ENCODE results near the gene SEZ6L2. TPM values are rescaled to one million over a fixed set of nuclear protein-coding genes. Genes with fewer than 3 reads are reported as not detected.

The SEZ6L2 gene
- total RNA-seq: 6.3 and 10.3 TPM in 2 replicates

GRCh38 chr16:29899516-29900101 is at the start of gene SEZ6L2:
TSS of gene SEZ6L2 (minus strand) at chr16:29899550. CDS start at chr16:29899019, 531 bp downstream.

GRCh38 chr16:29925781-29926710 is 26.7 kb upstream of the SEZ6L2 start, which contains the start of gene KCTD13:
TSS of gene KCTD13 (minus strand) at chr16:29926226. CDS start at chr16:29926033, 193 bp downstream.

GRCh38 chr16:29900102-29900887 is 945 bp upstream of the SEZ6L2 start, which contains the start of gene ASPHD1:
TSS of gene ASPHD1 (plus strand) at chr16:29900488. CDS start at chr16:29900972, 484 bp downstream.

GRCh38 chr16:29862884-29863668 is 36.3 kb downstream of the SEZ6L2 start, which contains the start of gene CDIPT:
TSS of gene CDIPT (minus strand) at chr16:29863226. CDS start at chr16:29862857, 369 bp downstream.

Other genes starting within 250 kb of the SEZ6L2 start
- gene SPN, start 236.3 kb downstream of the SEZ6L2 start, total RNA-seq: not detected in 2 replicates
- 2.9 and 3.8 TPM in 2 replicates for gene QPRT, start 220.4 kb downstream of the SEZ6L2 start, total RNA-seq
- gene C16orf54, start 153.6 kb downstream of the SEZ6L2 start, total RNA-seq: not detected in 2 replicates
- gene ZG16, start 121.3 kb downstream of the SEZ6L2 start, total RNA-seq: not detected in 2 replicates
- 21.1 and 45.7 TPM in 2 replicates for gene KIF22, start 108.8 kb downstream of the SEZ6L2 start, total RNA-seq
- gene MAZ, start 93.0 kb downstream of the SEZ6L2 start, total RNA-seq: 141 and 150 TPM in 2 replicates
- 0.26 and 0.56 TPM in 2 replicates for gene PRRT2, start 87.4 kb downstream of the SEZ6L2 start, total RNA-seq
- 15.4 and 21.0 TPM in 2 replicates for gene PAGR1, start 83.4 kb downstream of the SEZ6L2 start, total RNA-seq
- 440 and 506 TPM in 2 replicates for gene MVP, start 79.1 kb downstream of the SEZ6L2 start, total RNA-seq
- 78.7 and 87.2 TPM in 2 replicates for gene CDIPT, start 36.3 kb downstream of the SEZ6L2 start, total RNA-seq
- gene ASPHD1, start 938 bp upstream of the SEZ6L2 start, total RNA-seq: 5.5 and 7.8 TPM in 2 replicates
- 4.2 and 4.8 TPM in 2 replicates for gene KCTD13, start 26.7 kb upstream of the SEZ6L2 start, total RNA-seq
- gene TMEM219, start 62.5 kb upstream of the SEZ6L2 start, total RNA-seq: 80.6 and 84.0 TPM in 2 replicates
- 49.4 and 60.4 TPM in 2 replicates for gene TAOK2, start 74.3 kb upstream of the SEZ6L2 start, total RNA-seq
- 10.3 and 11.8 TPM in 2 replicates for gene HIRIP3, start 96.1 kb upstream of the SEZ6L2 start, total RNA-seq
- gene INO80E, start 96.7 kb upstream of the SEZ6L2 start, total RNA-seq: 16.6 and 20.0 TPM in 2 replicates
- gene DOC2A, start 111.5 kb upstream of the SEZ6L2 start, total RNA-seq: 0.26 and 0.31 TPM in 2 replicates
- not detected in 2 replicates for gene C16orf92, start 123.6 kb upstream of the SEZ6L2 start, total RNA-seq
- 0.19 and 0.40 TPM in 2 replicates for gene TLCD3B, start 131.7 kb upstream of the SEZ6L2 start, total RNA-seq
- 439 and 543 TPM in 2 replicates for gene ALDOA, start 166.2 kb upstream of the SEZ6L2 start, total RNA-seq
- 167 and 192 TPM in 2 replicates for gene PPP4C, start 176.4 kb upstream of the SEZ6L2 start, total RNA-seq
- 0.12 and 0.13 TPM in 2 replicates for gene TBX6, start 192.4 kb upstream of the SEZ6L2 start, total RNA-seq
- gene YPEL3, start 196.7 kb upstream of the SEZ6L2 start, total RNA-seq: 8.5 and 14.8 TPM in 2 replicates
- gene GDPD3, start 214.0 kb upstream of the SEZ6L2 start, total RNA-seq: 0.92 and 0.99 TPM in 2 replicates
- 41.0 and 51.9 TPM in 2 replicates for gene MAPK3, start 223.7 kb upstream of the SEZ6L2 start, total RNA-seq